ENCODE data around the gene ZMIZ1. TPM values are rescaled to one million over a fixed set of nuclear protein-coding genes. Genes with fewer than 3 reads are reported as not detected.

The ZMIZ1 gene
- total RNA-seq, 6 experiments from 2014 or later = 38.6 to 60.3 (median 51.2) TPM

DNA sequence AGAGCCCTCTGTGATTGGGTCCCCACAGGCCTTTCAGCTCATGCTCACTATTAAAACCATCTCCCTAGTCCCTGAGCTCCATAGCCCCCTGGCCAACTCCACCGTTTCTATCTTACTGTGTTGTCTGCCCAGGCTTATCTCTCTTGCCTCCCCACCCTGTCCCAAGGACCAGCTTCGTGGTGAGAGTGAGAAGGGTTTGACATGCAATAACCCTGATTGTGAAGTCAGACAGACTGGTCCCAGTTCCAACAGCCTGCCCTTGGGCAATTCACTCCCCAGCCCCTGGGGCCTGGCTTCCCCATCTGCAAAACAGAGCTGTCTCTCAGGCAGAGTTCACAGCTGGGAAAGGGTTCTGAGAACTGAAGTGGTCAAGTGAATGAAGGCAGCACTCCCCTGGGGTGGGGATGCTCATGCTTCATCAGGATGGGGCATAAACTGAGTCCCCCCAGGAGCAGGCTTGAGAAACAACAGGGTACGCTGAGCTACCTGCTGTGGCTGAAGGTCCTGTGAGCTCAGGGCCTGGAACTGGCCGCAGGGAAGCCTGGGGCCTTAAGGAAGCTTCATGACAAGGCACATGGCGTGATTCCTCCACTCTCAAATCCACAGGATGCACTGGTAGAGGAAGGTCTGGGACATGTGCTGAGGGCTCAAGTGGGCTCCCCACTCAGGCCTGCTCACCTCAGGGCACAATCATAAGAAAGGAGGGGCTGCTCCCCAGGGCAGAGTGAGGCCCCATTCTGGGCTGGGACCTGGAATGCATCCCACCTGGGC is 276.7 kb downstream of the ZMIZ1 start:
- Mint-ChIP-seq H3K36me3 (ENCODE audit: low read depth) (peaks cover 23% of the 10 kb centered on the region), H3K4me1 (ENCODE audit: low read depth) (peaks cover 19% of the 10 kb centered on the region), H3K27ac (no peak overlapping the region), H3K9me3 (no peaks in the 10 kb centered on the region), H3K4me3 (no peak overlapping the region), H3K27me3 (ENCODE audit: insufficient read depth) (peaks cover 4% of the 10 kb centered on the region)
- no peak for DNase-seq
- TF ChIP-seq CTCF (IDR thresholded peaks at IDR 0.05) = no peak

DNA sequence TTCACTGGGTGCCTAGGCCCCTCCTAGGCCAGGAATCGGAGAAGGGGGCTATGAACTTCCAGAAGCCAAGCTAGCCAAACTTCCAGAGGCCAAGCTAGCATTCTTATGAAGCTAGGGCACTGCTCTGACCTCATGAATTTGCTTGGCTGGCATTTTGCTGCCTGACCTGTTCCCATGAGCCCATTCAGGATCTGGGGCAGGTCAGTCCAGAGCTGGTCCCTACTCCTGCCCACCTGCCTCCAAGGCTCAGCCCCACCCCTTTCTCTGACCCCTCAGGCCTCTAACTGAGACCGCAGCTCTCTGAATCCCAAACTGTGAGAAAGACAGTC is 277.2 kb downstream of the ZMIZ1 start:
- H3K36me3 Mint-ChIP-seq (ENCODE audit: low read depth) = peaks cover 23% of the 10 kb centered on the region
- no peak for TF ChIP-seq CTCF (IDR thresholded peaks at IDR 0.05)
- no peaks in the 10 kb centered on the region for H3K9me3 Mint-ChIP-seq

GRCh38 chr10:79346388-79347225 is 277.8 kb downstream of the ZMIZ1 start:
- Mint-ChIP-seq H3K36me3 (ENCODE audit: low read depth) (peaks cover 23% of the 10 kb centered on the region), H3K4me1 (ENCODE audit: low read depth) (peaks cover 19% of the 10 kb centered on the region), H3K9me3 (no peaks in the 10 kb centered on the region), H3K27ac (no peak overlapping the region), H3K27me3 (ENCODE audit: insufficient read depth) (peaks cover 4% of the 10 kb centered on the region), H3K4me3 (peak overlapping the region; percentile 32; the same call in 1 of the 2 replicates)
- no peak for DNase-seq
- no peak for TF ChIP-seq CTCF (IDR thresholded peaks at IDR 0.05)

More for the DNA sequence above, 277.2 kb downstream of the ZMIZ1 start:
- H3K27ac Mint-ChIP-seq = no peak overlapping the region
- H3K4me3 Mint-ChIP-seq = no peak overlapping the region
- no peak for DNase-seq
- H3K27me3 Mint-ChIP-seq (ENCODE audit: insufficient read depth) = peaks cover 4% of the 10 kb centered on the region
- H3K4me1 Mint-ChIP-seq (ENCODE audit: low read depth) = peaks cover 19% of the 10 kb centered on the region

- Mint-ChIP-seq H3K4me1 (ENCODE audit: low read depth) (peaks cover 19% of the 10 kb centered on the region), H3K4me3 (peak within 1 kb of the TSS; percentile 93), H3K27ac (peak within 1 kb of the TSS; percentile 89), H3K27me3 (ENCODE audit: insufficient read depth) (peaks cover 4% of the 10 kb centered on the region), H3K9me3 (no peaks in the 10 kb centered on the region), H3K36me3 (ENCODE audit: low read depth) (peaks cover 26% of the 10 kb centered on the region)
- TF ChIP-seq CTCF (IDR thresholded peaks at IDR 0.05) = peak; percentile 96
- peak; percentile 89 for DNase-seq
Observed at GRCh38 chr10:79347226-79347893, 278.6 kb downstream of the ZMIZ1 start, which contains the start of gene PPIF. Gene PPIF, plus strand, starts transcription at chr10:79347469. Its CDS starts 80 bp downstream, at chr10:79347549.

- DNase-seq = peak; percentile 33
Observed at GRCh38 chr10:79347894-79348639, 279.3 kb downstream of the ZMIZ1 start.

More at GRCh38 chr10:79347894-79348639, 279.3 kb downstream of the ZMIZ1 start:
- Mint-ChIP-seq H3K4me3 (peak overlapping the region; percentile 93), H3K27me3 (ENCODE audit: insufficient read depth) (peaks cover 4% of the 10 kb centered on the region), H3K27ac (peak overlapping the region; percentile 89), H3K9me3 (no peaks in the 10 kb centered on the region), H3K4me1 (ENCODE audit: low read depth) (peaks cover 19% of the 10 kb centered on the region), H3K36me3 (ENCODE audit: low read depth) (peaks cover 33% of the 10 kb centered on the region)
- TF ChIP-seq CTCF (IDR thresholded peaks at IDR 0.05) = no peak

Data from HFFc6 (cell line).